Measurements from ENCODE around the gene FUBP1.

DNA sequence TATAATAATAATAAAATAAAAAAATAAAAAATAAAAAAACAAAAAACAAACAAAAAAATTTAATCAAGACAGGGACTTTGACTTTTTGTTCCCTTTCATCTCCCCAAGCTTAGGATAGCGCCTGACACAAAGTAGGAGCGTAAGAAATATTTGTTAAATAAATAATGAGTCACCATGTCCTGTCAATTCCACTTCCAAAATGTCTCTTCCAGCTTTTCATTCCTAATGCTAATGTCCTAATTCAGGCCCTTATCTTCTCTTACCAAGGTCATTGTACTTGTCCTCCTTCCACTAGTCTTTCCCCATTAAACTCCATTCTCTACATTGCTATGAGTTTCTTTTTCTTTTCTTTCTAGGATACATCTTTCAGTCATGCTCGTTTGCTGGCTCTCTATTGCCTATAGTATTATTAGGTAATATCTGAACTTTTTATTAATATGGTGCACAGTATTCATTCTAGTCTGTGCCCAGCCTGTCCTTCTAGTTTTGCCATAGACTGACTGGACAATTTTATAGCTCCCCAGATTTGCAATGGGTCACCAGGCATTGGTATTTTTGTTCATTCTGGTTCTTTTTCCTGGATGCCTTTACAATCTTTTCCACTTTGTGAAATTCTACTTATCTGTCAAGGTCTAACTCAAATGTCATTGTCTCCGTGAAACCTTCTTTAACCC is 79.1 kb downstream of the FUBP1 start:
- TF ChIP-seq KDM1A (IDR thresholded peaks at IDR 0.05; ENCODE audit: borderline replicate concordance, low read length) = no peak
- TF ChIP-seq, protein P1, sequence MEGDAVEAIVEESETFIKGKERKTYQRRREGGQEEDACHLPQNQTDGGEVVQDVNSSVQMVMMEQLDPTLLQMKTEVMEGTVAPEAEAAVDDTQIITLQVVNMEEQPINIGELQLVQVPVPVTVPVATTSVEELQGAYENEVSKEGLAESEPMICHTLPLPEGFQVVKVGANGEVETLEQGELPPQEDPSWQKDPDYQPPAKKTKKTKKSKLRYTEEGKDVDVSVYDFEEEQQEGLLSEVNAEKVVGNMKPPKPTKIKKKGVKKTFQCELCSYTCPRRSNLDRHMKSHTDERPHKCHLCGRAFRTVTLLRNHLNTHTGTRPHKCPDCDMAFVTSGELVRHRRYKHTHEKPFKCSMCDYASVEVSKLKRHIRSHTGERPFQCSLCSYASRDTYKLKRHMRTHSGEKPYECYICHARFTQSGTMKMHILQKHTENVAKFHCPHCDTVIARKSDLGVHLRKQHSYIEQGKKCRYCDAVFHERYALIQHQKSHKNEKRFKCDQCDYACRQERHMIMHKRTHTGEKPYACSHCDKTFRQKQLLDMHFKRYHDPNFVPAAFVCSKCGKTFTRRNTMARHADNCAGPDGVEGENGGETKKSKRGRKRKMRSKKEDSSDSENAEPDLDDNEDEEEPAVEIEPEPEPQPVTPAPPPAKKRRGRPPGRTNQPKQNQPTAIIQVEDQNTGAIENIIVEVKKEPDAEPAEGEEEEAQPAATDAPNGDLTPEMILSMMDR (IDR thresholded peaks at IDR 0.05; ENCODE audit: control extremely low read depth in 1 of 3, insufficient read depth in 1 of 3, low read depth in 1 of 3, low read length in 3 of 3) = no peak
- no peak for TF ChIP-seq ATF3 (IDR thresholded peaks at IDR 0.05; ENCODE audit: insufficient read depth, low read depth, low read length)
- TF ChIP-seq POLR2A (IDR thresholded peaks at IDR 0.05; ENCODE audit: control extremely low read depth in 1 of 2, low read depth in 2 of 2, low read length in 2 of 2) = no peak
- no peak for TF ChIP-seq RAD21 (IDR thresholded peaks at IDR 0.05 in 1 of 2, conservative IDR thresholded peaks at IDR 0.05 in 1 of 2; ENCODE audit: low read depth in 2 of 2, low read length in 2 of 2)
- no peak for TF ChIP-seq GABPA (IDR thresholded peaks at IDR 0.05; ENCODE audit: borderline replicate concordance, insufficient read depth, low read length)
- no peak for TF ChIP-seq JUN (IDR thresholded peaks at IDR 0.05; ENCODE audit: low read depth, low read length)
- no peak for TF ChIP-seq ZNF274 (IDR thresholded peaks at IDR 0.05; ENCODE audit: borderline replicate concordance, extremely low read depth, low read length)
- no peak for TF ChIP-seq EP300 (IDR thresholded peaks at IDR 0.05; ENCODE audit: borderline replicate concordance in 1 of 2, low read depth in 2 of 2, low read length in 2 of 2)
- TF ChIP-seq RFX5 (IDR thresholded peaks at IDR 0.05; ENCODE audit: borderline replicate concordance, low read depth, low read length) = no peak
- no peak for TF ChIP-seq CBX8 (IDR thresholded peaks at IDR 0.05; ENCODE audit: borderline replicate concordance, low read depth, low read length)
- TF ChIP-seq, protein P2, sequence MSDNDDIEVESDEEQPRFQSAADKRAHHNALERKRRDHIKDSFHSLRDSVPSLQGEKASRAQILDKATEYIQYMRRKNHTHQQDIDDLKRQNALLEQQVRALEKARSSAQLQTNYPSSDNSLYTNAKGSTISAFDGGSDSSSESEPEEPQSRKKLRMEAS (IDR thresholded peaks at IDR 0.05) = no peak

All from H1 (cell line).